T-cell (primary cell): ENCODE results near the gene RRM1. TPM values are rescaled to one million over a fixed set of nuclear protein-coding genes. Genes with fewer than 3 reads are reported as not detected.
"Not testable (repeated sequence)": the region's sequence is repeated elsewhere in the genome, so short reads cannot be mapped to it uniquely, and the experiment has no call there.

ENCODE experiments used
- ATAC-seq, 4 experiments: fragments of 200-7000 bp in 3 of 4; fragments of 150-1000 bp in 1 of 4; cut with Tn5 transposase; replicated peaks in 1 of 4; 1 replicate in 3 of 4; 2 replicates in 1 of 4; pipeline ENCODE4 v1.10.0; 2021; ENCODE audit warnings: moderate library complexity in 3 of 4, mild to moderate bottlenecking in 2 of 4, moderate number of reproducible peaks in 1 of 4
- CTCF ChIA-PET, 2 donors: fragments of 300-600 bp; sonication (Branson Sonifier 250); formaldehyde crosslinking; loops; one replicate each; lab custom pipeline; 2022; ENCODE audit warnings: antibody characterized with exemption in 2 of 2; lab: Charles Lee
- POLR2A ChIA-PET, 2 donors: fragments of 300-600 bp; sonication (Branson Sonifier 250); formaldehyde crosslinking; loops; one replicate each; lab custom pipeline; 2022; ENCODE audit warnings: antibody characterized with exemption in 2 of 2; lab: Charles Lee
- DNase-seq, 35 experiments: peaks; one replicate each; pipeline versions ENCODE4 v3.0.0 to v3.0.0-alpha.2; 2013 to 2023
- H3K27ac ChIP-seq: one replicate; pipeline ENCODE4 v1.5.1; 2013; ENCODE audit warnings: low read length
- H3K27me3 ChIP-seq, 2 experiments: replicated peaks in 1 of 2; 1 replicate in 1 of 2; 2 replicates in 1 of 2; pipeline versions ENCODE4 v1.6.1 to v1.7.0; 2013; ENCODE audit warnings: low read length in 1 of 2, mixed read lengths in 1 of 2; ENCODE audit not compliant: control insufficient read depth in 2 of 2, insufficient read depth in 2 of 2; ENCODE audit errors: extremely low read depth in 1 of 2
- H3K36me3 ChIP-seq, 2 donors: 1 replicate in 1 of 2; 2 replicates in 1 of 2; pipeline versions ENCODE4 v1.6.1 to v1.7.0; 2013; ENCODE audit warnings: low read length in 1 of 2; ENCODE audit not compliant: control insufficient read depth in 2 of 2, insufficient read depth in 1 of 2; ENCODE audit errors: extremely low read depth in 1 of 2
- H3K4me1 ChIP-seq, 2 experiments: 1 replicate in 1 of 2; 2 replicates in 1 of 2; pipeline versions ENCODE4 v1.6.1 to v1.7.0; 2013; ENCODE audit warnings: low read length in 2 of 2, mixed read lengths in 1 of 2; ENCODE audit not compliant: insufficient read depth in 2 of 2, control insufficient read depth in 1 of 2; ENCODE audit errors: extremely low read depth in 1 of 2
- H3K4me3 ChIP-seq, 2 donors: 1 replicate in 1 of 2; 2 replicates in 1 of 2; pipeline versions ENCODE4 v1.5.1 to v1.7.0; 2013; ENCODE audit warnings: mild to moderate bottlenecking in 2 of 2, low read length in 1 of 2, moderate library complexity in 1 of 2; ENCODE audit not compliant: control insufficient read depth in 1 of 2; ENCODE audit errors: extremely low read depth in 1 of 2
- H3K9me3 ChIP-seq: 2 replicates; pipeline ENCODE4 v1.7.0; 2013
- H3K27ac Mint-ChIP-seq, 2 donors: one replicate each; pipeline ENCODE4 v1.8.0; 2020 to 2021; ENCODE audit warnings: mild to moderate bottlenecking in 2 of 2, mixed read lengths in 2 of 2
- H3K27me3 Mint-ChIP-seq, 2 donors: one replicate each; pipeline ENCODE4 v1.8.0; 2021 to 2022; ENCODE audit warnings: mixed read lengths in 2 of 2
- H3K36me3 Mint-ChIP-seq: one replicate; pipeline ENCODE4 v1.8.0; 2021; ENCODE audit warnings: mixed read lengths
- H3K4me1 Mint-ChIP-seq, 3 donors: one replicate each; pipeline ENCODE4 v1.8.0; 2020 to 2022; ENCODE audit warnings: mixed read lengths in 3 of 3, mild to moderate bottlenecking in 1 of 3
- H3K4me3 Mint-ChIP-seq, 3 donors: one replicate each; pipeline ENCODE4 v1.8.0; 2020 to 2022; ENCODE audit warnings: mild to moderate bottlenecking in 3 of 3, mixed read lengths in 3 of 3, moderate library complexity in 3 of 3
- H3K9me3 Mint-ChIP-seq, 3 donors: one replicate each; pipeline ENCODE4 v1.8.0; 2020 to 2022; ENCODE audit warnings: mixed read lengths in 3 of 3
- WGBS: methylation state at CpG from one replicate; pipeline ENCODE4 v1.1.5; 2013; ENCODE audit warnings: missing lambda C conversion rate; ENCODE audit not compliant: insufficient coverage; 5-methylcytosine and 5-hydroxymethylcytosine counted together
- total RNA-seq, 35 experiments: library from RNA in 6 of 35; stranded (reverse) in 6 of 35; fragments of 120-200 nt in 1 of 35; gene quantifications; one replicate each; pipeline versions ENCODE4 v1.2.1 to v1.2.4 and lab custom pipeline; 2013 to 2026

The RRM1 gene
- total RNA-seq, 5 donors from 2014 or later (not counting 1 experiment from before 2014, with no cell fraction given): 27.4 to 50.8 (median 36.1) TPM

GRCh38 chr11:4115128-4115527 lies 20.5 kb downstream of the RRM1 start:
- H3K9me3 Mint-ChIP-seq: no peaks in the 10 kb centered on the region
- WGBS: 100% methylated on average over 1 of the region's 2 CpGs
- no peaks in the 10 kb centered on the region for H3K27me3 Mint-ChIP-seq
- H3K4me3 Mint-ChIP-seq: no peak overlapping the region
- Histone ChIP-seq H3K27ac (no peak overlapping the region), H3K27me3 (no peaks in the 10 kb centered on the region), H3K36me3 (peaks cover 0 to 64% of the 10 kb centered on the region in 2 donors), H3K4me3 (no peak overlapping the region), H3K4me1 (no peaks in the 10 kb centered on the region), H3K9me3 (no peaks in the 10 kb centered on the region)
- CTCF ChIA-PET: no interaction called here
- peaks cover 0 to 5% (median 4%) of the 10 kb centered on the region in 3 donors for H3K4me1 Mint-ChIP-seq
- no peak overlapping the region for H3K27ac Mint-ChIP-seq
- DNase-seq (no peak), ATAC-seq (no peak)
- H3K36me3 Mint-ChIP-seq: peaks cover 44% of the 10 kb centered on the region
- POLR2A ChIA-PET: interaction anchor here in 1 of 2 donors (0.7 kb wide), 1 partner anchor 302 kb away, joined by 19 read pairs; no protein-coding TSS in a partner anchor

- no peaks in the 10 kb centered on the region for H3K4me1 ChIP-seq
- Mint-ChIP-seq H3K27me3 (no peaks in the 10 kb centered on the region), H3K4me3 (no peak overlapping the region), H3K27ac (peak overlapping the region in 1 of 2 donors; percentile 24), H3K36me3 (peaks cover 49% of the 10 kb centered on the region), H3K9me3 (no peaks in the 10 kb centered on the region), H3K4me1 (peaks cover 0 to 5% (median 4%) of the 10 kb centered on the region in 3 donors)
- H3K9me3 ChIP-seq: no peaks in the 10 kb centered on the region
- ATAC-seq (no peak), DNase-seq (no peak)
- H3K27ac ChIP-seq: no peak overlapping the region
- H3K4me3 ChIP-seq: no peak overlapping the region
- WGBS: 100% methylated on average over 1 of the region's 3 CpGs
- CTCF ChIA-PET: no interaction called here
- H3K36me3 ChIP-seq: peaks cover 0 to 66% of the 10 kb centered on the region in 2 donors
- POLR2A ChIA-PET: no interaction called here
- H3K27me3 ChIP-seq: no peaks in the 10 kb centered on the region
These were observed 23.5 kb downstream of the RRM1 start for GRCh38 chr11:4118107-4118506.

GRCh38 chr11:4123218-4123617 lies 28.6 kb downstream of the RRM1 start:
- Mint-ChIP-seq H3K27ac (no peak overlapping the region), H3K27me3 (no peaks in the 10 kb centered on the region), H3K4me3 (no peak overlapping the region), H3K36me3 (peaks cover 63% of the 10 kb centered on the region), H3K4me1 (no peaks in the 10 kb centered on the region), H3K9me3 (no peaks in the 10 kb centered on the region)
- no peak overlapping the region for H3K4me3 ChIP-seq
- no peaks in the 10 kb centered on the region for H3K4me1 ChIP-seq
- POLR2A ChIA-PET: no interaction called here
- peaks cover 3 to 80% of the 10 kb centered on the region in 2 donors for H3K36me3 ChIP-seq
- WGBS: 90% methylated on average over 3 of the region's 4 CpGs
- ATAC-seq (no peak), DNase-seq (no peak)
- no peaks in the 10 kb centered on the region for H3K27me3 ChIP-seq
- no peaks in the 10 kb centered on the region for H3K9me3 ChIP-seq
- H3K27ac ChIP-seq: no peak overlapping the region
- CTCF ChIA-PET: no interaction called here

- Mint-ChIP-seq H3K4me1 (no peaks in the 10 kb centered on the region), H3K9me3 (no peaks in the 10 kb centered on the region), H3K36me3 (peaks cover 64% of the 10 kb centered on the region), H3K27ac (no peak overlapping the region), H3K27me3 (no peaks in the 10 kb centered on the region), H3K4me3 (no peak overlapping the region)
- H3K27me3 ChIP-seq: no peaks in the 10 kb centered on the region
- H3K9me3 ChIP-seq: no peaks in the 10 kb centered on the region
- H3K27ac ChIP-seq: no peak overlapping the region
- no peak overlapping the region for H3K4me3 ChIP-seq
- H3K4me1 ChIP-seq: no peaks in the 10 kb centered on the region
- CTCF ChIA-PET: no interaction called here
- 100% methylated on average over 1 of the region's 6 CpGs for WGBS
- peaks cover 3 to 65% of the 10 kb centered on the region in 2 donors for H3K36me3 ChIP-seq
- no peak for DNase-seq
- POLR2A ChIA-PET: no interaction called here
- ATAC-seq: no peak
These were observed 30.5 kb downstream of the RRM1 start for GRCh38 chr11:4125141-4125540.

GRCh38 chr11:4127357-4127756 lies 32.8 kb downstream of the RRM1 start:
- no peak overlapping the region for H3K4me3 ChIP-seq
- Mint-ChIP-seq H3K9me3 (no peaks in the 10 kb centered on the region), H3K4me1 (no peaks in the 10 kb centered on the region), H3K27ac (no peak overlapping the region), H3K27me3 (no peaks in the 10 kb centered on the region), H3K36me3 (peaks cover 61% of the 10 kb centered on the region), H3K4me3 (no peak overlapping the region)
- no peak for DNase-seq
- no peaks in the 10 kb centered on the region for H3K9me3 ChIP-seq
- peaks cover 3 to 61% of the 10 kb centered on the region in 2 donors for H3K36me3 ChIP-seq
- ChIA-PET POLR2A (no interaction called here), CTCF (no interaction called here)
- no peaks in the 10 kb centered on the region for H3K27me3 ChIP-seq
- no peak for ATAC-seq
- 88% methylated on average over 1 of the region's 1 CpG for WGBS
- H3K4me1 ChIP-seq: no peaks in the 10 kb centered on the region
- no peak overlapping the region for H3K27ac ChIP-seq

- WGBS: 100% methylated on average over 2 of the region's 4 CpGs
- H3K27me3 ChIP-seq, H3K9me3 ChIP-seq, ATAC-seq, H3K9me3 Mint-ChIP-seq, H3K4me1 Mint-ChIP-seq, H3K4me3 Mint-ChIP-seq, POLR2A ChIA-PET, H3K4me1 ChIP-seq, H3K4me3 ChIP-seq, DNase-seq, H3K27ac Mint-ChIP-seq, H3K27ac ChIP-seq, H3K27me3 Mint-ChIP-seq: not testable (repeated sequence)
- H3K36me3 Mint-ChIP-seq: peaks cover 56% of the 10 kb centered on the region
- CTCF ChIA-PET: interaction anchor here in 1 of 2 donors (0.6 kb wide), 1 partner anchor 257 kb away, joined by 5 read pairs; no protein-coding TSS in a partner anchor
- H3K36me3 ChIP-seq: peaks cover 3 to 60% of the 10 kb centered on the region in 2 donors
These were observed 35.6 kb downstream of the RRM1 start for GRCh38 chr11:4130219-4130618.

GRCh38 chr11:4134806-4135205 lies 40.2 kb downstream of the RRM1 start:
- no peak overlapping the region for H3K27ac Mint-ChIP-seq
- Histone ChIP-seq H3K4me1 (no peaks in the 10 kb centered on the region), H3K27ac (no peak overlapping the region), H3K27me3 (no peaks in the 10 kb centered on the region), H3K9me3 (no peaks in the 10 kb centered on the region), H3K4me3 (no peak overlapping the region), H3K36me3 (peaks cover 0 to 60% of the 10 kb centered on the region in 2 donors)
- H3K27me3 Mint-ChIP-seq: no peaks in the 10 kb centered on the region
- no peak overlapping the region for H3K4me3 Mint-ChIP-seq
- H3K4me1 Mint-ChIP-seq: peaks cover 0 to 4% (median 0%) of the 10 kb centered on the region in 3 donors
- ATAC-seq (no peak), DNase-seq (no peak)
- ChIA-PET CTCF (no interaction called here), POLR2A (no interaction called here)
- peaks cover 60% of the 10 kb centered on the region for H3K36me3 Mint-ChIP-seq
- peaks cover 3 to 8% (median 4%) of the 10 kb centered on the region in 3 donors for H3K9me3 Mint-ChIP-seq
